MM.1S (cell line): ENCODE results near the gene XYLT1.

Source experiments
- DNase-seq: peaks from one replicate; pipeline ENCODE4 v3.0.0-alpha.2; 2015
- H2AFZ ChIP-seq: fragments of 300-600 bp; sonication (generic); 2 replicates; pipeline ENCODE4 v1.6.0; 2016; ENCODE audit warnings: antibody characterized with exemption, low read length
- H3F3A ChIP-seq: fragments of 300-600 bp; sonication (generic); 2 replicates; pipeline ENCODE4 v1.6.1; 2016; ENCODE audit warnings: mild to moderate bottlenecking, antibody characterized with exemption, low read length, moderate library complexity, mixed read lengths; ENCODE audit not compliant: insufficient read depth
- H3K27ac ChIP-seq: fragments of 300-600 bp; sonication (generic); 2 replicates; pipeline ENCODE4 v1.5.1; 2016; ENCODE audit warnings: mild to moderate bottlenecking, low read length
- H3K27me3 ChIP-seq: fragments of 300-600 bp; sonication (generic); replicated peaks from 2 replicates; pipeline ENCODE4 v1.6.0; 2016; ENCODE audit warnings: low read length; ENCODE audit not compliant: insufficient read depth
- H3K36me3 ChIP-seq: fragments of 300-600 bp; sonication (generic); replicated peaks from 2 replicates; pipeline ENCODE4 v1.6.1; 2016; ENCODE audit warnings: mild to moderate bottlenecking, low read length, mixed read lengths; ENCODE audit not compliant: insufficient read depth
- H3K4me1 ChIP-seq: fragments of 300-600 bp; sonication (generic); 2 replicates; pipeline ENCODE4 v1.6.1; 2016; ENCODE audit warnings: low read length, mixed read lengths
- H3K4me2 ChIP-seq: fragments of 300-600 bp; sonication (generic); 2 replicates; pipeline ENCODE4 v1.6.0; 2016; ENCODE audit warnings: low read depth, low read length
- H3K4me3 ChIP-seq: fragments of 300-600 bp; sonication (generic); 2 replicates; pipeline ENCODE4 v1.5.1; 2016; ENCODE audit warnings: low read length, mixed read lengths
- H3K79me2 ChIP-seq: fragments of 300-600 bp; sonication (generic); 2 replicates; pipeline ENCODE4 v1.6.1; 2016; ENCODE audit warnings: mixed run types, low read length, mixed read lengths
- H3K9ac ChIP-seq: fragments of 300-600 bp; sonication (generic); 2 replicates; pipeline ENCODE4 v1.6.1; 2016; ENCODE audit warnings: low read length, mixed read lengths
- H3K9me2 ChIP-seq: fragments of 300-600 bp; sonication (generic); replicated peaks from 2 replicates; pipeline ENCODE4 v1.6.1; 2016; ENCODE audit warnings: mild to moderate bottlenecking, low read length, mixed read lengths; ENCODE audit not compliant: insufficient read depth
- H3K9me3 ChIP-seq: fragments of 300-600 bp; sonication (generic); replicated peaks from 2 replicates; pipeline ENCODE4 v1.6.1; 2016; ENCODE audit warnings: mild to moderate bottlenecking, low read length, mixed read lengths; ENCODE audit not compliant: insufficient read depth
- H4K20me1 ChIP-seq: fragments of 300-600 bp; sonication (generic); 2 replicates; pipeline ENCODE4 v1.6.1; 2016; ENCODE audit warnings: mild to moderate bottlenecking, low read length, moderate library complexity, mixed read lengths; ENCODE audit not compliant: insufficient read depth
- EZH2 ChIP-seq: fragments of 300-600 bp; sonication (generic); optimal IDR thresholded peaks from 2 replicates; pipeline ENCODE3; 2017; ENCODE audit warnings: low read depth, mild to moderate bottlenecking, antibody characterized with exemption, low read length, mixed read lengths
- EZH2phosphoT487 ChIP-seq: fragments of 300-600 bp; sonication (generic); IDR thresholded peaks from 2 replicates; pipeline ENCODE4 v1.6.1; 2018; ENCODE audit warnings: antibody characterized with exemption, low read length
- TF ChIP-seq, protein P1 (sequence below): fragments of 300-600 bp; sonication (generic); IDR thresholded peaks from 2 replicates; pipeline ENCODE4 v1.5.1; 2016; ENCODE audit warnings: antibody characterized with exemption, low read length, mixed read lengths

XYLT1 gene

DNA sequence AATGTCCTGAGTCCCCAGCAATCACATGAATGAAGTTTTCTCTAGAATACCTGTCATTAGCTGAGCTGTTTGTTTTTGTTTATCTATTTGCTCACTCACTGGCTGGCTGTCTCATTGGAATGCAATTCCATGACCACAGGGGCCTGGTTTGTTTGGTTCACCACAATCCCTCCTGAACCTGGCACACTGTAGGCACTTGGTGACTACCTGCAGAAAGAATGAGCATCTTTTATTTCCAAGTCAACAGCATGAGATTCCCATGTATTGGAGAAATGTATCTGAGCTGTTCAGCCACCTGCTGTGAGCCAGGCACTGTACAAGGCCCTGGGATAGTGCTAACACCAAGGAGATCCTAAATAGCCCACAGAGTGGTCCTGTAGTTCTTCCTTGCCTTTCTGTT is 345.1 kb downstream of the XYLT1 start:
- TF ChIP-seq, protein P1, sequence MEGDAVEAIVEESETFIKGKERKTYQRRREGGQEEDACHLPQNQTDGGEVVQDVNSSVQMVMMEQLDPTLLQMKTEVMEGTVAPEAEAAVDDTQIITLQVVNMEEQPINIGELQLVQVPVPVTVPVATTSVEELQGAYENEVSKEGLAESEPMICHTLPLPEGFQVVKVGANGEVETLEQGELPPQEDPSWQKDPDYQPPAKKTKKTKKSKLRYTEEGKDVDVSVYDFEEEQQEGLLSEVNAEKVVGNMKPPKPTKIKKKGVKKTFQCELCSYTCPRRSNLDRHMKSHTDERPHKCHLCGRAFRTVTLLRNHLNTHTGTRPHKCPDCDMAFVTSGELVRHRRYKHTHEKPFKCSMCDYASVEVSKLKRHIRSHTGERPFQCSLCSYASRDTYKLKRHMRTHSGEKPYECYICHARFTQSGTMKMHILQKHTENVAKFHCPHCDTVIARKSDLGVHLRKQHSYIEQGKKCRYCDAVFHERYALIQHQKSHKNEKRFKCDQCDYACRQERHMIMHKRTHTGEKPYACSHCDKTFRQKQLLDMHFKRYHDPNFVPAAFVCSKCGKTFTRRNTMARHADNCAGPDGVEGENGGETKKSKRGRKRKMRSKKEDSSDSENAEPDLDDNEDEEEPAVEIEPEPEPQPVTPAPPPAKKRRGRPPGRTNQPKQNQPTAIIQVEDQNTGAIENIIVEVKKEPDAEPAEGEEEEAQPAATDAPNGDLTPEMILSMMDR = no peak
- TF ChIP-seq EZH2 = no peak
- peaks cover 42% of the 10 kb centered on the region for H3K36me3 ChIP-seq
- no peaks in the 10 kb centered on the region for H3K4me1 ChIP-seq
- H3K9me3 ChIP-seq = no peaks in the 10 kb centered on the region
- H3F3A ChIP-seq = no peaks in the 10 kb centered on the region
- H3K4me2 ChIP-seq = no peak overlapping the region
- H3K27ac ChIP-seq = no peak overlapping the region
- no peaks in the 10 kb centered on the region for H3K9me2 ChIP-seq
- no peak overlapping the region for H2AFZ ChIP-seq
- H3K79me2 ChIP-seq = peaks cover 1% of the 10 kb centered on the region; the same call in 1 of the 2 replicates
- H3K4me3 ChIP-seq = no peak overlapping the region
- H3K9ac ChIP-seq = no peak overlapping the region
- no peaks in the 10 kb centered on the region for H3K27me3 ChIP-seq
- no peak for DNase-seq
- no peaks in the 10 kb centered on the region for H4K20me1 ChIP-seq

DNA sequence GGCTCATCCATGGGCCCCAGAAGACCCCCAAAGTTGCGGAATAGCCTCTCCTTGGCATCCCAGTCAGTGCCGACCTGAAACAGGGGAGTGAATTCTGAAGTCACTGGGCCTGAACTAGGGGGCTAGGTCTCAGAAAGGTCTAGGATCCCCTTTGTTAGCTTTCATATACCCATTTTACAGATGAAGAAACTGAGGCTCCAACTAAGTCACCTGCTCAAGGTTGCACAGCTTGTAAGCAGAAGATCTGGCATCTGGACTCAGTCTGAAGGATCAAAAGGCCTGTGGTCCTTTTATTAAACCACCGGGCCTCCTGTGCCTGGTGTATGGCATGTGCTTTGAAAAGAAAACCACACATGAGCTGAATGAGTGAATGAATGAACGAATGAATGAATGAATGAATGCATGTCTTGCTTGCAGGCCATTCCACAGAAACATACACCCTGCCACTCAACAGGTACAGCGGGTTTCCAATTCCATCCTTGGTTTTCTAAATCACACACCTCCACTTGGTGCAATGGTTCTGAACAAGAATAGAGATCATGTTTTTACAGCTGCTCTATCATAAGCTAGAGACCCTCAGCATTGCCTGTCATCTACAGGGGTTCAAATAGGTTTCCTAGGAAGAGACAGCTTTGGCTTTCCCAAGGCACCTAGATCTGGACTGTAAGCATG is 352.7 kb downstream of the XYLT1 start:
- no peaks in the 10 kb centered on the region for H3K27me3 ChIP-seq
- no peak overlapping the region for H2AFZ ChIP-seq
- no peaks in the 10 kb centered on the region for H3K36me3 ChIP-seq
- H3K4me1 ChIP-seq = no peaks in the 10 kb centered on the region
- H4K20me1 ChIP-seq = no peaks in the 10 kb centered on the region
- no peaks in the 10 kb centered on the region for H3K79me2 ChIP-seq
- no peak overlapping the region for H3K9ac ChIP-seq
- H3K27ac ChIP-seq = no peak overlapping the region
- H3K4me2 ChIP-seq = no peak overlapping the region
- TF ChIP-seq EZH2 = no peak
- TF ChIP-seq EZH2phosphoT487 = no peak
- TF ChIP-seq, protein P1 = no peak
- no peaks in the 10 kb centered on the region for H3K9me2 ChIP-seq
- no peaks in the 10 kb centered on the region for H3K9me3 ChIP-seq
- H3F3A ChIP-seq = no peaks in the 10 kb centered on the region
- H3K4me3 ChIP-seq = no peak overlapping the region
- DNase-seq = no peak

- Histone ChIP-seq H3K9me3 (no peaks in the 10 kb centered on the region), H3K4me3 (no peak overlapping the region), H2AFZ (no peak overlapping the region), H3K79me2 (no peaks in the 10 kb centered on the region), H3F3A (no peaks in the 10 kb centered on the region), H3K27ac (no peak overlapping the region), H3K4me1 (no peaks in the 10 kb centered on the region), H3K9me2 (no peaks in the 10 kb centered on the region), H4K20me1 (no peaks in the 10 kb centered on the region), H3K27me3 (no peaks in the 10 kb centered on the region), H3K36me3 (no peaks in the 10 kb centered on the region), H3K9ac (no peak overlapping the region), H3K4me2 (no peak overlapping the region)
- DNase-seq = no peak
- no peak for TF ChIP-seq EZH2phosphoT487
Observed at GRCh38 chr16:17116595-17117322, 354.0 kb downstream of the XYLT1 start.

DNA sequence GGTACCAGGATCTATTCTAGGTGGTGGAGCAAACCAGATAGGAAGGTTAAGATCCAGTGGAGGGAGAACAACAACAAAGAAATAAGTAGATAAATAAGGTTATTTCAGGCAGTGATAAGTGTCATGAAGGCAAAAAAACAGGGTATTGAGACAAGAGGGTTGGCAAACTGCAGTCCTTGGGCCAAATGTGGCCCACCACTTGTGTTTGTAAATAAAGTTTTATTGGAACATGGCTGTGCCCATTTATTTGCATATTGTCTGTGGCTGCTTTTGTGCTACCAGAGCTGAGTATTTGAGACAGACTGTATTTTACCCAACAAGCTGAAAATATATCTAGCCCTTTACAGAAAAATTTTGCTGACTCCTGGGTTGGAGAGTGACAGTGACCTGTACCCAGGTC is 361.3 kb downstream of the XYLT1 start:
- H3K4me1 ChIP-seq = no peaks in the 10 kb centered on the region
- H3K27me3 ChIP-seq = no peaks in the 10 kb centered on the region
- no peak overlapping the region for H3K4me2 ChIP-seq
- H3F3A ChIP-seq = no peaks in the 10 kb centered on the region
- no peaks in the 10 kb centered on the region for H3K79me2 ChIP-seq
- no peaks in the 10 kb centered on the region for H3K9me3 ChIP-seq
- H3K9ac ChIP-seq = no peak overlapping the region
- H2AFZ ChIP-seq = no peak overlapping the region
- no peak for TF ChIP-seq EZH2phosphoT487
- no peak for TF ChIP-seq EZH2
- no peaks in the 10 kb centered on the region for H3K9me2 ChIP-seq
- no peak overlapping the region for H3K27ac ChIP-seq
- H3K4me3 ChIP-seq = no peak overlapping the region
- no peak for DNase-seq
- H4K20me1 ChIP-seq = no peaks in the 10 kb centered on the region
- no peaks in the 10 kb centered on the region for H3K36me3 ChIP-seq
